NB4 (cell line): ENCODE results near the gene PLTP.
"Not testable (repeated sequence)": the region's sequence is repeated elsewhere in the genome, so short reads cannot be mapped to it uniquely, and the experiment has no call there.

Experiments used
- DNase-seq: peaks from one replicate; pipeline ENCODE4 v3.0.0; 2010; ENCODE audit warnings: low read depth
- H3K4me3 ChIP-seq: one replicate; pipeline ENCODE4 v1.5.1; 2011; ENCODE audit warnings: mild to moderate bottlenecking, low read depth, low read length, moderate library complexity
- CTCF ChIP-seq: IDR thresholded peaks from one replicate; pipeline ENCODE4 v1.5.1; 2012; ENCODE audit warnings: low read depth, low read length
- MAX ChIP-seq: IDR thresholded peaks from 2 replicates; pipeline ENCODE4 v1.6.1; 2011; ENCODE audit warnings: low read depth, low read length
- MYC ChIP-seq: IDR thresholded peaks from 2 replicates; pipeline ENCODE4 v1.6.1; 2011; ENCODE audit warnings: low read depth, low read length
- POLR2A ChIP-seq: IDR thresholded peaks from 2 replicates; pipeline ENCODE4 v1.6.1; 2011; ENCODE audit warnings: mild to moderate bottlenecking; ENCODE audit not compliant: insufficient read length; ENCODE audit errors: extremely low read depth

PLTP gene

DNA sequence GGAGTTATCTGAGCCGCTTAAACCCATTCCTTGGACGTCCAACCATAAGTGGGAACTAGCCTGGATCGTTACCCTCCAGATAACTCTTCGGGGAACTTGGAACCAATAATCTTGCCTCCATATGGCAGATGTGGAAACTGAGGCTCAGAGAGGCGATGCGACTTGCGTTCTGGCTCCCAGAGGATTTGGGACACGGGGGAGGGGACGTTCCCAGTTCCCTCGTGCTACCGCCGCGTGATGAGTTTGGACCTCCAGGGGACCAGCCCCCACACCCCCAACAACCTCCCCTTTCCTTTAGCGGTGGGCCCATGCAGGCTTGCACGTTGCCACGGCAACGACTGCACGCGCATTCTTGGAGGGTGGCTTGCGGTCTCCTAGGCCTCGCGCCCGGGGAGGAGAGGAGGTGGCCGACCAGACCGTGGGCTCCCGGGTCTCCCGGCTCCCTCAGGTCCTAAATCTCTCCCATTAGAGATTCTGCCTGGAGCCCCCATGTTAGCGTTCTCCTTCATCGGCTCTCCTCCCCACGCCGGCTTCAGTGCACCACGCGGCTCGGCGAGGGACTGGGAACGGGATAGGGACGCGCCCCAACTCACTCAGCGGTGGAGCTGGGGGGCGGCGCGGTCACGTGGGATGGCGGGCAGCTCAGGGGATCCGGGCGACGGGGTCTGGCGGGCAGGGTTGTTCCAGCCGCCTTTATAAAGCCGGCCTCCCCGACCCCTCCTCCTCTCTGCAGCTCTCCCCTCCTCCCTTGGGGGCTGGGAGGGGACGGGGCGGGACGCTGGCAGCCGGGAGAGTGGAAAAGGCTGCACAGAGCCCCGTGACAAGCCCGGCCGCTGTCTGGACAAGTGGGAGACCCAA is at the start of gene PLTP:
TSS of gene PLTP (minus strand) at position 670 of the 858 bp plus-strand sequence. CDS start 703 bp downstream, outside the sequence.
- TF ChIP-seq MAX (peak; percentile 58), MYC (no peak; the same call in none of the 2 replicates), POLR2A (peak; percentile 92), CTCF (no peak)
- peak within 1 kb of the TSS; percentile 87 for H3K4me3 ChIP-seq
- peak; percentile 81 for DNase-seq

- no peak for TF ChIP-seq MYC
- no peak for TF ChIP-seq CTCF
- no peak for TF ChIP-seq MAX
- TF ChIP-seq POLR2A, result no peak
- H3K4me3 ChIP-seq, result no peak overlapping the region
- DNase-seq, result no peak
Observed at GRCh38 chr20:45959956-45960630, 48.1 kb upstream of the PLTP start.

DNA sequence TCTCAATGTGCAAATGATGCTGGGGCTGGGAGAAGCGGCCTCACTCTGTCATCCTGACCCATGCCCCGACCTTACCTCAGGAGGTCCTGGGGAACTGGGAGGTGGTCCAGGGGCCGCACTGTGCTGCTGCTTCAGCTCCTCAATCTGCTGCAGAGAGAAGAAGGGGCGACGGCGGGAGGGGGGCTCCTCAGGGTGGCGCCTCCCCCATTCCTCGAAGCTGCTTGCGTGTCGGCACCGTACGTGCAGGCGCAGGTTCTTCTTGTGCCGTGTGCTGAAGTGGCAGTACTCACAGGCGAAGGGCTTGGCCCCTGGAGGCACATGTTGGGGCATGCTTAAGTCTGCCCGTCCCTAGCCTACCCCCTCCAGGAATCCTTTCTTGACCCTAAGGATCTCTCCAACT is 47.2 kb upstream of the PLTP start:
- H3K4me3 ChIP-seq, result no peak overlapping the region
- TF ChIP-seq POLR2A, result no peak
- no peak for TF ChIP-seq CTCF
- TF ChIP-seq MYC, result no peak
- TF ChIP-seq MAX, result no peak
- DNase-seq, result no peak

GRCh38 chr20:45958593-45958992 is 46.6 kb upstream of the PLTP start:
- no peak overlapping the region for H3K4me3 ChIP-seq
- TF ChIP-seq CTCF, result no peak
- TF ChIP-seq POLR2A, result no peak
- TF ChIP-seq MAX, result no peak
- no peak for TF ChIP-seq MYC
- no peak for DNase-seq

GRCh38 chr20:45957021-45957941 is 45.3 kb upstream of the PLTP start:
- no peak for DNase-seq
- no peak for TF ChIP-seq CTCF
- no peak for TF ChIP-seq POLR2A
- TF ChIP-seq MAX, result no peak
- no peak for TF ChIP-seq MYC
- no peak overlapping the region for H3K4me3 ChIP-seq

- not testable (repeated sequence) for DNase-seq
Observed at GRCh38 chr20:45956326-45956725, 44.4 kb upstream of the PLTP start.

More at GRCh38 chr20:45956326-45956725, 44.4 kb upstream of the PLTP start:
- H3K4me3 ChIP-seq, result not testable (repeated sequence)
